ENCODE results near the gene TMC1. TPM values are rescaled to one million over a fixed set of nuclear protein-coding genes. Genes with fewer than 3 reads are reported as not detected.

Gene TMC1
- total RNA-seq, 1 experiment from 2014 or later = 0.36 TPM

DNA sequence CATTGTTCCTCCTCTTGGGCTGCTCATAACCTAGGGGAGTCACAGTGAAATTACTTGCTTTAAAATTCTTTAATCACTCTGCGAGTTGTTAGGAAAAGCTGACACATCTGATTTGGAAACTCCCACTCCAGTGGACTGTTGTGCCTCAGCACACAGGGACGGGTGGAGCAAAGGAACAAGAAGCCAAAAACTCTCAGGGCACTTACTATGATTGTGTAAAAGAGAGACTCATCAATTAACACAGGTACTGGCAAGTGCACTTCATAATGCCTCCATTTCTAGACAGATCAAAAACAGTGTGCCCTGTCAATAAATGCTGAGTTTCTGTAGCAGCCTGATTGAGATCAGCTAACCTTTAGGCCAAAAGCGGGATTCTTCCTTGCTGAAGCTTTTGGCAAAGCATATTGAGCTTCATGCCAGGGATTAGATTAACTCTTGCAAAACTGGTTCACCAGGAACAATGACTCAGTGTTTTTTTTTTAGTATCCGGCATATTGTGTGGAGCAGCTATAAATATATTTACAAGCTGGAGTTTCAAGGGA is 55.9 kb downstream of the TMC1 start:
- CTCF ChIA-PET = no interaction called here
- H3K27me3 ChIP-seq (ENCODE audit: control insufficient read depth, insufficient read depth, low read length) = no peaks in the 10 kb centered on the region
- H3K4me1 ChIP-seq (ENCODE audit: control insufficient read depth, insufficient read depth, low read length) = peaks cover 51% of the 10 kb centered on the region
- peak overlapping the region in 1 of 2 experiments; percentile 7; a peak in 1 of 4 replicates for H3K4me3 ChIP-seq (ENCODE audit: low read depth in 2 of 2, low read length in 2 of 2)
- POLR2A ChIA-PET = interaction anchor here (0.6 to 1.2 kb wide), 4 partner anchors 50 to 215 kb away, joined by 3 to 4 read pairs (median 3); no protein-coding TSS in a partner anchor
- no TSS peak for BruUV-seq (replicated peaks)
- H3K27ac ChIP-seq (ENCODE audit: low read length) = peak overlapping the region; percentile 95
- no peaks in the 10 kb centered on the region for H3K9me3 ChIP-seq (ENCODE audit: control insufficient read depth, insufficient read depth, low read depth, low read length)
- ATAC-seq (0 out of 2 replicates have a peak, but pooled peaks have one; percentile 24), DNase-seq (ENCODE audit: low read depth, low spot score) (no peak)
- H3K36me3 ChIP-seq (ENCODE audit: control insufficient read depth, insufficient read depth, low read length) = no peaks in the 10 kb centered on the region
- in situ Hi-C loops (cut with HindIII; ENCODE audit: low pct_unique_long_range_greater_than_20kb, low sequenced_read_pairs) = no loop called here
- TF ChIP-seq SIN3A (IDR thresholded peaks at IDR 0.05; ENCODE audit: borderline replicate concordance, insufficient read depth, low read depth, low read length) = no peak
- peak; percentile 38; the same call in 1 of the 2 replicates for TF ChIP-seq TCF7L2 (IDR thresholded peaks at IDR 0.05; ENCODE audit: low read depth, low read length)
- TF ChIP-seq POLR2AphosphoS5 (IDR thresholded peaks at IDR 0.05; ENCODE audit: low read depth, low read length) = peak; percentile 50; the same call in 1 of the 2 replicates
- intact Hi-C loops (cut with micrococcal nuclease; ENCODE audit: unreplicated experiment) = no loop called here

DNA sequence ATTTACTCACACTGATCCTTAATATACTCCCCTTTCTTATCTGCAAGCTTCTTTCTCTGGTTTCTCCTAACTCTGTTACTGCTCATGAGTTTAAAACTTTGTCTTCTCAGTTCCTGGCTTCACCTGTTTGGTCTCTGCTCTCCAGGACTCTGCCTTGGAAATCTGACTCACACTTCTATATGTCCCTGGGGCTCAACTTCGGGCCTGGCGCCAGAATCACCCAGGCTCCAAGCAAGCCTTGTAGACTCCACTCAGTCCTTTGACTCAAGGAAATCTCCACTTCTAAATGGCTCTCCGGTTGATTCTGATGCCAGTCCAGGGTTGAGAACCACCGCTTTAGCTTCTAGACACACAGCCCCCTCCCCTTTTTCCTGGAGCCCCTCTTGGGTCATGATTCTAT is 57.8 kb downstream of the TMC1 start:
- H3K27ac ChIP-seq (ENCODE audit: low read length) = peak overlapping the region; percentile 95
- in situ Hi-C loops (cut with HindIII; ENCODE audit: low pct_unique_long_range_greater_than_20kb, low sequenced_read_pairs) = no loop called here
- ATAC-seq = peak; percentile 95

GRCh38 chr9:72579880-72580550 is 58.6 kb downstream of the TMC1 start:
- DNase-seq (ENCODE audit: low read depth, low spot score) (no peak), ATAC-seq (no peak)
- Histone ChIP-seq H3K4me1 (ENCODE audit: control insufficient read depth, insufficient read depth, low read length) (peaks cover 53% of the 10 kb centered on the region), H3K27me3 (ENCODE audit: control insufficient read depth, insufficient read depth, low read length) (no peaks in the 10 kb centered on the region), H3K27ac (ENCODE audit: low read length) (peak overlapping the region; percentile 95), H3K9me3 (ENCODE audit: control insufficient read depth, insufficient read depth, low read depth, low read length) (no peaks in the 10 kb centered on the region), H3K4me3 (ENCODE audit: low read depth in 2 of 2, low read length in 2 of 2) (no peak overlapping the region), H3K36me3 (ENCODE audit: control insufficient read depth, insufficient read depth, low read length) (no peaks in the 10 kb centered on the region)
- in situ Hi-C loops (cut with HindIII; ENCODE audit: low pct_unique_long_range_greater_than_20kb, low sequenced_read_pairs) = no loop called here
- BruUV-seq (replicated peaks) = no TSS peak
- POLR2A ChIA-PET = interaction anchor here (0.6 kb wide), 1 partner anchor 23 kb away, joined by 3 read pairs; no protein-coding TSS in a partner anchor
- no peak for TF ChIP-seq POLR2AphosphoS5 (IDR thresholded peaks at IDR 0.05; ENCODE audit: low read depth, low read length)
- CTCF ChIA-PET = no interaction called here
- intact Hi-C loops (cut with micrococcal nuclease; ENCODE audit: unreplicated experiment) = no loop called here

More for the DNA sequence above, 57.8 kb downstream of the TMC1 start:
- H3K4me1 ChIP-seq (ENCODE audit: control insufficient read depth, insufficient read depth, low read length) = peaks cover 53% of the 10 kb centered on the region
- POLR2A ChIA-PET = no interaction called here
- no peaks in the 10 kb centered on the region for H3K27me3 ChIP-seq (ENCODE audit: control insufficient read depth, insufficient read depth, low read length)
- intact Hi-C loops (cut with micrococcal nuclease; ENCODE audit: unreplicated experiment) = no loop called here
- no peaks in the 10 kb centered on the region for H3K36me3 ChIP-seq (ENCODE audit: control insufficient read depth, insufficient read depth, low read length)
- CTCF ChIA-PET = no interaction called here
- DNase-seq (ENCODE audit: low read depth, low spot score) = no peak
- no TSS peak for BruUV-seq (replicated peaks)
- peak overlapping the region in 1 of 2 experiments; percentile 35; a peak in 2 of 4 replicates for H3K4me3 ChIP-seq (ENCODE audit: low read depth in 2 of 2, low read length in 2 of 2)
- TF ChIP-seq TCF7L2 (IDR thresholded peaks at IDR 0.05; ENCODE audit: low read depth, low read length) (no peak), POLR2AphosphoS5 (IDR thresholded peaks at IDR 0.05; ENCODE audit: low read depth, low read length) (peak; percentile 24; the same call in 1 of the 2 replicates)
- no peaks in the 10 kb centered on the region for H3K9me3 ChIP-seq (ENCODE audit: control insufficient read depth, insufficient read depth, low read depth, low read length)

DNA sequence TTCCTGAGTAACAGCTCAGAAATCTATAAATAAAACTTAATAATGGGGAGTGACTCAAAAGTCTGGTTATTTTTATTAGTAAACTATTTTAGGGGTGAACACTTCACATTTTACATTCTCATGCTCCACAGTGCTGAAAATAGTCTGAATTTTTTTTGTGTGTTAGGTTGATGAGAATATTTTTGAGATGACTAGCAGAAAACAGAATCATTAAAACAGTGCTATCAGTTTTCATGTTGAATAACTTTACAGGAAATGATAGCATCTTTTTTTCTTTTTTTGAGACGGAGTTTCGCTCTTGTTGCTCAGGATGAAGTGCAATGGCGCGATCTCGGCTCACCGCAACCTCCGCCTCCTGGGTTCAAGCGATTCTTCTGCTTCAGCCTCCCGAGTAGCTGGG is 60.3 kb downstream of the TMC1 start:
- ChIA-PET POLR2A (no interaction called here), CTCF (interaction anchor here (0.6 kb wide), 1 partner anchor 24 kb away, joined by 9 read pairs; no protein-coding TSS in a partner anchor)
- TF ChIP-seq TCF7L2 (IDR thresholded peaks at IDR 0.05; ENCODE audit: low read depth, low read length) (no peak), POLR2AphosphoS5 (IDR thresholded peaks at IDR 0.05; ENCODE audit: low read depth, low read length) (no peak), SIN3A (IDR thresholded peaks at IDR 0.05; ENCODE audit: borderline replicate concordance, insufficient read depth, low read depth, low read length) (no peak)
- TF ChIP-seq, protein P1, sequence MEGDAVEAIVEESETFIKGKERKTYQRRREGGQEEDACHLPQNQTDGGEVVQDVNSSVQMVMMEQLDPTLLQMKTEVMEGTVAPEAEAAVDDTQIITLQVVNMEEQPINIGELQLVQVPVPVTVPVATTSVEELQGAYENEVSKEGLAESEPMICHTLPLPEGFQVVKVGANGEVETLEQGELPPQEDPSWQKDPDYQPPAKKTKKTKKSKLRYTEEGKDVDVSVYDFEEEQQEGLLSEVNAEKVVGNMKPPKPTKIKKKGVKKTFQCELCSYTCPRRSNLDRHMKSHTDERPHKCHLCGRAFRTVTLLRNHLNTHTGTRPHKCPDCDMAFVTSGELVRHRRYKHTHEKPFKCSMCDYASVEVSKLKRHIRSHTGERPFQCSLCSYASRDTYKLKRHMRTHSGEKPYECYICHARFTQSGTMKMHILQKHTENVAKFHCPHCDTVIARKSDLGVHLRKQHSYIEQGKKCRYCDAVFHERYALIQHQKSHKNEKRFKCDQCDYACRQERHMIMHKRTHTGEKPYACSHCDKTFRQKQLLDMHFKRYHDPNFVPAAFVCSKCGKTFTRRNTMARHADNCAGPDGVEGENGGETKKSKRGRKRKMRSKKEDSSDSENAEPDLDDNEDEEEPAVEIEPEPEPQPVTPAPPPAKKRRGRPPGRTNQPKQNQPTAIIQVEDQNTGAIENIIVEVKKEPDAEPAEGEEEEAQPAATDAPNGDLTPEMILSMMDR (IDR thresholded peaks at IDR 0.05) = no peak
- TF ChIP-seq, protein P2, sequence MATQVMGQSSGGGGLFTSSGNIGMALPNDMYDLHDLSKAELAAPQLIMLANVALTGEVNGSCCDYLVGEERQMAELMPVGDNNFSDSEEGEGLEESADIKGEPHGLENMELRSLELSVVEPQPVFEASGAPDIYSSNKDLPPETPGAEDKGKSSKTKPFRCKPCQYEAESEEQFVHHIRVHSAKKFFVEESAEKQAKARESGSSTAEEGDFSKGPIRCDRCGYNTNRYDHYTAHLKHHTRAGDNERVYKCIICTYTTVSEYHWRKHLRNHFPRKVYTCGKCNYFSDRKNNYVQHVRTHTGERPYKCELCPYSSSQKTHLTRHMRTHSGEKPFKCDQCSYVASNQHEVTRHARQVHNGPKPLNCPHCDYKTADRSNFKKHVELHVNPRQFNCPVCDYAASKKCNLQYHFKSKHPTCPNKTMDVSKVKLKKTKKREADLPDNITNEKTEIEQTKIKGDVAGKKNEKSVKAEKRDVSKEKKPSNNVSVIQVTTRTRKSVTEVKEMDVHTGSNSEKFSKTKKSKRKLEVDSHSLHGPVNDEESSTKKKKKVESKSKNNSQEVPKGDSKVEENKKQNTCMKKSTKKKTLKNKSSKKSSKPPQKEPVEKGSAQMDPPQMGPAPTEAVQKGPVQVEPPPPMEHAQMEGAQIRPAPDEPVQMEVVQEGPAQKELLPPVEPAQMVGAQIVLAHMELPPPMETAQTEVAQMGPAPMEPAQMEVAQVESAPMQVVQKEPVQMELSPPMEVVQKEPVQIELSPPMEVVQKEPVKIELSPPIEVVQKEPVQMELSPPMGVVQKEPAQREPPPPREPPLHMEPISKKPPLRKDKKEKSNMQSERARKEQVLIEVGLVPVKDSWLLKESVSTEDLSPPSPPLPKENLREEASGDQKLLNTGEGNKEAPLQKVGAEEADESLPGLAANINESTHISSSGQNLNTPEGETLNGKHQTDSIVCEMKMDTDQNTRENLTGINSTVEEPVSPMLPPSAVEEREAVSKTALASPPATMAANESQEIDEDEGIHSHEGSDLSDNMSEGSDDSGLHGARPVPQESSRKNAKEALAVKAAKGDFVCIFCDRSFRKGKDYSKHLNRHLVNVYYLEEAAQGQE (IDR thresholded peaks at IDR 0.05; ENCODE audit: insufficient read depth in 1 of 2, low read depth in 2 of 2, low read length in 1 of 2) = no peak

More for the DNA sequence above, 60.3 kb downstream of the TMC1 start:
- intact Hi-C loops (cut with micrococcal nuclease; ENCODE audit: unreplicated experiment) (no loop called here), in situ Hi-C loops (cut with HindIII; ENCODE audit: low pct_unique_long_range_greater_than_20kb, low sequenced_read_pairs) (no loop called here)
- BruUV-seq (replicated peaks) = no TSS peak
- Histone ChIP-seq H3K27ac (ENCODE audit: low read length) (peak overlapping the region; percentile 95), H3K36me3 (ENCODE audit: control insufficient read depth, insufficient read depth, low read length) (no peaks in the 10 kb centered on the region), H3K9me3 (ENCODE audit: control insufficient read depth, insufficient read depth, low read depth, low read length) (no peaks in the 10 kb centered on the region), H3K4me1 (ENCODE audit: control insufficient read depth, insufficient read depth, low read length) (peaks cover 52% of the 10 kb centered on the region), H3K4me3 (ENCODE audit: low read depth in 2 of 2, low read length in 2 of 2) (no peak overlapping the region), H3K27me3 (ENCODE audit: control insufficient read depth, insufficient read depth, low read length) (no peaks in the 10 kb centered on the region)
- no peak for DNase-seq (ENCODE audit: low read depth, low spot score)
- ATAC-seq = no peak

Measured in Panc1 (cell line).